Activated CD8-positive, alpha-beta memory T cell treated with anti-CD3 and anti-CD28 coated beads, Interleukin-2, amount 50 U/mL, for 24 hours (primary cell): Measurements from ENCODE around the gene FAM124A.

ENCODE experiments used
- DNase-seq: peaks from one replicate; pipeline ENCODE4 v3.0.0-alpha.2; 2020; ENCODE audit errors: extremely low read depth

The FAM124A gene

GRCh38 chr13:51333826-51334225 lies 111.6 kb downstream of the FAM124A start:
- DNase-seq: no peak
